ENCODE measurements around the gene FN1.
"Not testable (repeated sequence)": the region's sequence is repeated elsewhere in the genome, so short reads cannot be mapped to it uniquely, and the experiment has no call there.

Gene FN1

DNA sequence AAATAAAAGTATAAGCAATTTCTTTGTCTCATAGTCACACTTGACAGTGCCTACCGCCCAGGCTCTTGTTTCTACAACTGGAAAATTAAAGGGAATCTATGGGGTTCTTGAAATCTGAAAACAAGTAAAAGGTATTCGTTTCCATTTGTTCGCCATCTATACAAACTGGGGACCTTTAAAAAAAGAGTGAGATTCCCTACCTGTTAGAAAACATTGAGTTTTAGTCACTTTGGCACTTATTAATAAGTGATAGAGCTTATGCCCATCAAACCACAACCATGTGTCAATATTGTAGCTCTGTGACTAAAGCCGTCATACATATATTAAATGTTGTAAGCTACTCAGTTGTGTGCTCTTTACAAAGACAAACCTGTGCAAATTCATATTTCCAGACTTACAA is 13.2 kb downstream of the FN1 start:
- no peak for DNase-seq (ENCODE audit: low read depth)

DNA sequence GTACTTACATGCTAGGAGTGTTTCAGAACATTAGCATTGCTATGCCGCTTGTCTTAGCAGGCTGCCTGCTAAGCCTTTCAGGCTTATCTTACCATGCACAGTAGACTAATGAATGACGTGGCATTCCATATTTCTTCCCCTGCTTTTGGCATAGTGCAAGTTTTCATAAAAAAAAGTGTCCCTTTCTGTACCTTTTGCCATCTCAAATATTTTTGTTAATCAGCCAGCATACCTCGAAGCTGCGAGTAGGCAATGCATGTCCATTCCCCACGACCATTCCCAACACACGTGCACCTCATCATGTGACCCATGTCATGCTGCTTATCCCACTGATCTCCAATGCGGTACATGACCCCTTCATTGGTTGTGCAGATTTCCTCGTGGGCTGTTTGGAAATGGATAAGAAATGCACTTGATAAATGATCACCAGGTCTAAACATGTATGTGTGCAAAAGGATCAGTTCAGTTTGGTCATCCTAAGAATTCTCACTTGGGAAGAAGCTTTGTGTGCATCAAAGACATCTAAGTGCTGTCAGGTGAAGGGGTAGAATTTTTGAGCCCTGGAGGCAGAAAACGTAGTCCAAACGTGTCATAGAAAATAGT is 13.9 kb downstream of the FN1 start:
- no peak for DNase-seq (ENCODE audit: low read depth)

DNA sequence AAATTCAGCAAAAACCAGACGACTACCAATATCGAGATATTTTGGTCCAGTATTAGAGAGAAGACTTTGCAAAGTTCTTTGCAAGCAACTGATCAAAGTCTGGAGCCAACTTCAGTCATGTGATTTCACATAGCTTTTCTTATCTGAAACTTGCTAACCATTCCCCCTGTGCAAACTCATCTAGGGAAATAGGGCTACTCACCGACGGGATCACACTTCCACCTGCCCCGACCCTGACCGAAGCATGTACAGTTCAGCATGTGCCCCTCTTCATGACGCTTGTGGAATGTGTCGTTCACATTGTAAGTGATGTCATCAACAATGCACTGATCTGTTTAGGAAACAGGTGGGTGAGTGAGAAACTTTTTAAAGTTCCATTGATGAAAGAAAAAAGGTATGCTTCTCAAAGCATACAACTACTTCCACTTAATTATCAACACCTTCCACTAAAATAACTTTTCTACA is 15.4 kb downstream of the FN1 start:
- no peak for DNase-seq (ENCODE audit: low read depth)

DNA sequence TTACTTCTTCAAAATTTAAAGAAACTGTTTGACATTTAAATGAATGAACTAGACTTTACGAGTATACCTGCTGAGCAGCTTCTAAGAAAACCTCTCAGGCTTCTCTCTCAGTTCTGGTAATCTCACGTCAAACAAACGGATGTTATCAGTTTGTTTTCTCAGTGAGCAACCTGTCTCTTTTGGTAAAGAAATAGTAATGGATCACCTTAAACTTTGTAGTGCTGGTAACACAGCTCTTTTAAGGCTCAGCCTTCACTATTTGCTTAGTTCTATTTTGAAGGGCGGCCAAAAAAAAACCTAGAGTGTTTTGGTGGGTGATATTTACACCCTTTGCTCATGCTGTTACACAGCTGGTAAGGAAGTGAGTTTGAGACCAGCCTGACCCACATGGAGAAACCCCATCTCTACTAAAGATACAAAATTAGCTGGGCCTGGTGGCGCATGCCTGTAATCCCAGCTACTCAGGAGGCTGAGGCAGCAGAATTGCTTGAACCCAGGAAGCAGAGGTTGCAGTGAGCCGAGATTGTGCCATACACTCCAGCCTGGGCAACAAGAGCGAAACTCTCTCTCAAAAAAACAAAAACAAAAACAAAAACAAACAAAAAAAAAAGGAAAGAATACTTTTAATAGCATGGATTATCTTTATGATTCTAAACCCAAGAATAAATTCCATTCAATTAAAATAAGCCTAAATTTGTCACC is 15.9 kb downstream of the FN1 start:
- no peak for DNase-seq (ENCODE audit: low read depth)

DNA sequence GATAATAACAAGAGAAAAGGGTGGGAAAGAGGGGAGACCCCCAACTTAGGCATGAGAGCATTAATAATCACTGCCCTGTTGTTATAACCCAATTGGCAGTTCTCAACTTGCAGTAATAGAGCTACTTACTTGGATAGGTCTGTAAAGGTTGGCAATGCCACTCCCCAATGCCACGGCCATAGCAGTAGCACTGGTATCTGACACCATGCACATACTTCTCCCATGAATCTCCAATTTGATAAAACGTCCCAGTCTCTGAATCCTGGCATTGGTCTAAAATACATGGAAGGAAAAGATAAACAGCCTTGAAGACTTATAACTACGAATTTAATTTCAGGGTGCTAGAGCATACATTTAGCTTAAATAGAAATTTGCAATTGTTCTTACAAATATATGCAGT is 16.8 kb downstream of the FN1 start:
- no peak for DNase-seq (ENCODE audit: low read depth)

DNA sequence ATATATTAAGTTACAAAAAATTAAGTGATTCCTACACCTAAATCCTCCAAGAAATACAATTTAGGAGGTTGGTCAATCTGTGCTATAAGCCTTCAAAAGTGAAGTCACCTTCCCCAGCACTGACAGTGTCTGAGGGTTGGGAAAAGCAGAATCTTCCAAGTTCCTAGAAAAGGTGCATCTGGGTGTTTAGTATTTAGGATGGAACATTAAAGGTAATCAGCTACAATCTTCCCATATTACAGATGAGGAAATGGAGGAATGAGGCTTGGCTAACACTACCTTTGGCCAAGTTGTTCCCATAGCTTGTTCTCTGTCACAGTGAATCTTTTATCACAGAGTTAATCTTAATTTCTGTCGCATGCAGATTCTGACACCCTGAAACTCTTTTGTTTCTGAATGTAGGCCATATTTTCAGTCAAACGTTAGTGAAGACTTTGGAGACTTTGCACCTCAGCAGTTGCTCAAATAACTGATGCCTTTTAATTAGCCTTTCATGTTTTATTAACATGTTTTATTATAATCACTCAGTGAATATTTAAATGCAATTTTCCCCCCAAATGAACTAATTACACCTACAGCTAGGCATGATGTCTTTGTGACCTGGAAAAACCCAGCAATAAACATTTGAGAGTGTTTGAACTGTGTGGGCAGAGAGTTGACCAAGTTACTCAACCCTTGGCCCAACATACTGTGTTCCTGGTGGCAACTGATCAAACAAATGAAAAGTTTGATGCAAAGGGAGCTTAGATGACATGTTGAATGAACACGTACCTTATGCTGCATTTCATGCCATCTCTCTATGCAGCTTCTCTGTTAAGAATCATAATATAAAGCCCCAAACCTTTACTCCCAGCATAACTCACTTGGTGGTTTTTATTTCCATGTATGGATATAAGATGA is 17.6 kb downstream of the FN1 start:
- DNase-seq (ENCODE audit: low read depth), result no peak

DNA sequence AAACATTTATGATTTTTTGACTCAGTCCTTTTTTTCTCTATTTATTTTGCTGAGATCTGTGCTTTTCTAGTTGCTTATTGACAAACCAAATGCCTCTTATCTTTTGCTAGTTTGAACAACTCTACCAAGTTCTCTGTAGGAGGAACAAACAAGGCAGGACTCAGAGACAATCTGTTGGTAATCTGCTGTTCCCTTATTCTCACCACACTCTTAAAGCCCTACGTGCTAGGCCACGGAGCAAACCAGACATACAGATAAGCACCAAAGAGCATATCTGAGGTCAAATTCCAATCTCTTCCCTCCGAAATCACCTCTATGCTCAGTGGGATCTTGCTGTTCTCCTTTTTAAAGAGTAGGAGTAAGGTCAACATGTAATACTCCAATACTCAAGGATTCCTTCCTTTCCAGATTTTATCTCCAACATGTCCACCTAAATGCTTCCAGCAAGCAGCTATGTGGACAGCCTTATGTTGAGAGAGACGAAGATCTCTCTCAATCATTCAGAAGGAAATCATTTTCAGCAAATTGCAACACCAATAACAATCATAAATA is 18.4 kb downstream of the FN1 start:
- DNase-seq (ENCODE audit: low read depth), result no peak

DNA sequence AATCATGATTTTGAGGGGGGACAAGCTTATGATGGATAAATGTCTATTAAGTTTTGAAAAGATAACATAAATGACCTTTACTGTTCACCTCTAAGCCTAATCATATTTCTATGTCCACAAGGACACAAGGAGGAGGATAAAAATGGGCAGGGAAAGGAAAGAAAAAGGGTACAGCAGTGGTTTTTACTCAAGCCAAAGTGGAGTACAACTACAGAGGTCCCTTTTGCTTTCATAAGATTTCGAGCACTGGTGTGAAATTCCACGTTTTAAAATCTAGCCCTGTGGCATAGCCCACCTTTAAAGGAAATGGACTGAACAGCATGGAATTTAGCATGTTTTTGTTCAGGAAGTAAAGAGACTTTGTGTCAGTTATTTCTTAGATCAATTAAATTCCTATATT is 19.2 kb downstream of the FN1 start:
- no peak for DNase-seq (ENCODE audit: low read depth)

DNA sequence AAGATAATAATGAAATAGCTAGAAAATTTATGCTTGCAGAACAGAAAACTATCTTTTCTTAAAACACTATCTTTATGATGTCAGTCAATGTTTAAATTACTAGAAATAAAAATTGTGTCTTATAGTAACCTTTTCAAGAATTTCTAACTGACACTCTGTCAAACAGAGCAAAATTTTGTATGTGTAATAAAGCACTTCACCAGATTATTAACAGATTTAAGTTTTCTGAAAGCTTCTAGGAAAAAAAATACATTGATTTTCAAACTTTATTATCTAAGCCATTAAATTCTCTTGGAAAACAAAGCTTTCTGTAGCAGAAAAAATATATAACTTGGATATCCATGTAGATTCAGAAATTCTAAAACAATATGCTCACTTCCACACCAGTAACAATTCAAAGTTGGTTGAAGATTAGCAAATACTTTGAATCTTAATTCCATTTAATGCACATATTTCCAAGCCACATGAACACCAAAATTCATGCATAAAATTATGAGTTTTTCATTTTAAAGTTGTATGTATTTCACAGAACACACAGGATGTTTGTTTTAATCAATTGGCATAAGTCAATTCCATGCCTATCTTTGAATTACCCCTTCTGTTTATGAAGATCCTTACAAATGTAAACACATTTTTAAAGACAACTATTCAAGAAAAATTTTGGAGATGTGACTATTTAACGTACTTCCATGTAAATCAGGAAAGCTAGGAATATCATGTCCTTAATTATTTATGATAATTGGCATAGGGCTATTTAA is 19.9 kb downstream of the FN1 start:
- DNase-seq (ENCODE audit: low read depth), result no peak

DNA sequence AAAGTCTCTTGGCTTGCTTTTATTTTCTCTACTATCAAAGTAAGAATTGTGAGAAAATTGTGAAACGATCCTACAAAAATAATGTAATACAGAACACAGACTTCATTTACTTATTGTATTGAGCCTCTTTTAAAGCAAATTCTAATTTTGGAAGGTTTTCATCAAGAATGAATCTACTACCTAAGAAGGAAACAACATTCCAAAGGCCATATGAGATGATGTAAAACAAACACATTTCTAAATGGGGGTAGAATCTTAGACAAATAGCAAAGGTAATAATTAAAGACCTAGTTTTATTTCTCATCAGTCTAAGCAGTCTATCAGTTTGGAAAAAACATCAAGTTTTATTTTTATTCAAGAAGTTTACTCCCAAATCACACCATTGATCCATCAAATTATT is 20.6 kb downstream of the FN1 start:
- no peak for DNase-seq (ENCODE audit: low read depth)

DNA sequence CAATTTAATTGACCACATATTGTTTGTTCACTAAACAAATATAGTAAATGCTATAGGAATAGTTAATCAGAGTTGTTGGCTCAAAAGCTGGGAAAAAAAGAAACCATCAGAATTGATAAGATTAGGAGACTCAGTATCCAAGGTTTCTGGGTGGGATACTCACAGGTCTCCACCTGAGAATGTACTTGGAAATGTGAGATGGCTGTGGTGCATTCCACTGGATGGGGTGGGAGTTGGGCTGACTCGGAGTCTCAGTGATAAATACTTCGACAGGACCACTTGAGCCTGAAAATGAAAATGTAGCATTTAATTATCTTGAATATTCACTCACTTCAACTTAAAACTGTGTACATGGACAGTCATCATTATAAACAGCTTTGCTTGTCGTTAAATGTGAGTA is 21.2 kb downstream of the FN1 start:
- no peak for DNase-seq (ENCODE audit: low read depth)

DNA sequence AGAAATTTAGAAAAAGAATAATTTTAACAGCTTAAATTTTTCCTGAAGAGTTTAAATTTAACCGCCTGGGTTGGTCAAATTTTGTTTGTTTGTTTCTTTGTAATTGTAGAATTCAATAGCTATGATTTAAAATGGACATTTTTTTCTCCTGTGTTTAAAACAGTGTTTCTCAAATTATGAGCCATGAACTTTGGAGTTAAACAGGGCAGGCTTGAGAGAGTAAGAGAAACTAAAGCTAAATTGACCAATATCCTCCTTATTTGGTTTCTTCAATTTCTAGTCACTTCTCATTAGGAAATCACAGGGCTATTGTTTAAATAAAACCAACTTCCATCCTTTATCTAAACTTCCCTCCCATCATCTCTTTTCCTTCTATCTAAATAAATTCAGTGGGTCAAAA is 21.9 kb downstream of the FN1 start:
- no peak for DNase-seq (ENCODE audit: low read depth)

DNA sequence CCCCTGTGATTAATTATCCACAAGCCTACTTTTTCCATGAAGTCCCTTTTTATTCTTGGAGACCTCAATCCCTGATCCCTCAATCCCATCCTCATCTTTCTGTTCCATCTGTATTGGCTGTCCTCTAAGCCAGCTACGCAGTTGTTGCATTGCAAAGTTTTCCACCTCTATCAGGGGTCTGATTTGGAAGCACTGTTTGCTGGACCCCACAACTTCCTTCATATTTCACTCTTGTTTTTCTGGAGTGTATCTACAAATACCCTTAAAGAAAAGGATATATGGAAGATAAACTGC is 22.4 kb downstream of the FN1 start:
- DNase-seq (ENCODE audit: low read depth), result no peak

DNA sequence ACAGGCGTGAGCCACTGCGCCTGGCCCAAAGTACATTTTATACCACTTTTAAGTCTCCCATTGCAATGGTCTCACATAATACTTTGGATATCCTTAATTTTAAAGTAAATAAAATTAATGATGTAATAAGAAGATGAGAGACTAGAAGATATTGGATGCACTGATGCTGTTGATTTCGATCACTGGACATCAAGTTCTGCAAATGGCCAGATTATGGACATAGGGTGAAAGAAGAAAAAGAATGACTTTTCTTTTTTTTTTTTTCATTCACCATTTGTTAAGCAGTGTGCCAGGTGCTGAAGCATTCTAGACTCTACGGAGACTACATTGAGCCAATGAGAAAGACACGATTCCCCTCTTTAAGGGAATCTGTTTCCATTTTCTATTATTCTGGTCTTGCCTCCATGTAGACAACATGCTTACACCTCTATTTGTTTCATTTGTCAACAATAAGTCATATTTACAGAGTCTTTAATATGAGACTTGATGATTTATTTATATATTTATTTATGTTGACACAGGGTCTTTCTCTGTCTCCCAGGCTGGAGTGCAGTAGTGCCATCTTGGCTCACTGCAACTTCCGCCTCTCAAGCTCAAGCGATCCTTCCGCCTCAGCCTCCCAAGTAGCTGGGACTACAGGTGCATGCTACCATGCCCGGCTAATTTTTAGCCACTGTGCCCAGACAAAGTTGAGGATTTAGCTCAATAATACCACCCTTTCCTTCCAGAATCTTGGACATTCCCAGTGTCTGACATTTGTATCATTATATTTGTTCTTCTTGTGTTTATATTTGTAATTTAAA is 23.7 kb downstream of the FN1 start:
- DNase-seq (ENCODE audit: low read depth), result no peak

DNA sequence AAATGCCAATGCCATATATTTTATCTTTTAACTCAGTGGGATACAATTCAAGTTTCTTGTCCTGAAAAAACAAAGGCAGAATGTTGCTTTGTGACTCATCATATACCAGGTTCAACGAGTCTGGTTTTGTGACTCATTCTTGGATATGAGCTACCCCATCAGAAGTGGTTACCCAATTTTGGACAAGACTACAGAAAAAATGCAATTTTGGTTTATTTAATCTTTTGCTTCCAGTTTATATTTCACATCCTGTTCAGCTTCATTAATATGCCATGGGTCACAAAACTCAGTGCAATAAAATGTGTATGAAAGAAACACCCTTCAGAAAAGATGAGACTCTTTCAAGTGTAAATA is 25.0 kb downstream of the FN1 start:
- DNase-seq (ENCODE audit: low read depth), result no peak

DNA sequence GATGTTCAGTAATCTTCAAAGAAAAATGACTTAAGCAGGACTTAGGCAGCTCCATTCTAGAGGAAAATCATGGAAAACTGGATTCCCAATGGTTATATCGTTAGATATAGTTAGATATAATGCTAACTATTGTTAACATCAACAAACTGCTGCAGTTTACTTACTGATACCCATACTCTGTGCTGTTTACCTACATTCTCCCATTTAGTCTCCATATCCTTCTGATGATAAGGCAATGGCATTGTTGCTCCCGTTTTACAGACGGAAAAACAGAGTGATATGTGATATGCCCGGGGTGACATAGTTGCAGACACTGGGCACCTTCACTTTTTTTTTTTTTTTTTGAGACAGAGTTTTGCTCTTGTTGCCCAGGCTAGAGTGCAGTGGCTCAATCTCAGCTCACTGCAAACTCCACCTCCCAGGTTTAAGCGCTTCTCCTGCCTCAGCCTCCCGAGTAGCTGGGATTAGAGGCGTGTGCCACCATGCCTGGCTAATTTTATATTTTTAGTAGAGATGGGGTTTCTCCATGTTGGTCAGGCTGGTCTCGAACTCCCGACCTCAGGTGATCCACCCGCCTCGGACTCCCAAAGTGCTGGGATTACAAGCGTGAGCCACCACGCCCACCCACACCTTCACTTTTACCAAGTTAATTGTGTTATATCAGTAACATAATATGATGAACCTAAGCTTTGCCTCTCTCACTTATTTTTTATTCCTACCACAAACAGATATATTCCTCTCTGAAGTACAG is 25.5 kb downstream of the FN1 start:
- not testable (repeated sequence) for DNase-seq (ENCODE audit: low read depth)

DNA sequence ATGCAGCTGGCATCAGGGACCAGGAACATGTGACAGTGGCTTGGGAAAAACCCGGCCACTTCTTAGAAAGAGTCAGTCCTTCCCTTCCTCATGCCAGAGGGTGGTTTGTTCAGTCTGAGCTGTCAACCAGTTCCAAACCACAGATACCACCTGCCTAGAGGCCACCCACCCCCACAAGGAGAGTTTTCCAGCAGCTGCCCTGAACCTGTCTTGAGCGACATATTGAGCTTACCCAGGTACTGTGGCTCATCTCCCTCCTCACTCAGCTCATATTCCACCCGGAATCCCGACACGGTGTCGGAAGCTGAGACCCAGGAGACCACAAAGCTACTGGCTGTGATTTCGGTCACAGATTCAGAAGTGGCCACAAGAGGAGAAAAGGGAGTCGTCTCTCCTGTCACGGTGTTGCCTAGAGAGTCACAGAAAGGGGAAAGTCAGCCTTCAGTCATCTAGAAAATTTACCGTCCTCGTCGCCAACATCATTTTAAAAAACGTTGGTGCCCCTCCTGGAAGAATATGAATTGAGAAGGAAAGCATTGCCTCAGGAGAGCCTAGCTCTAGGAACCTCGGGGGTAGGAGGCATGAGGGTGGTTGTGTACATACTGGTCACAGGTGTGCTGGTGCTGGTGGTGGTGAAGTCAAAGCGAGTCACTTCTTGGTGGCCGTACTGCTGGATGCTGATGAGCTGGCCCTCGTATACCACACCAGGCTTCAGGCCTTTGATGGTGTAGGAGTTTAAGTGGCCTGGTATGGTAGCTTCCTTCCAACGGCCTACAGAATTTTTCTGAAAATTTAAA is 26.3 kb downstream of the FN1 start:
- no peak for DNase-seq (ENCODE audit: low read depth)

DNA sequence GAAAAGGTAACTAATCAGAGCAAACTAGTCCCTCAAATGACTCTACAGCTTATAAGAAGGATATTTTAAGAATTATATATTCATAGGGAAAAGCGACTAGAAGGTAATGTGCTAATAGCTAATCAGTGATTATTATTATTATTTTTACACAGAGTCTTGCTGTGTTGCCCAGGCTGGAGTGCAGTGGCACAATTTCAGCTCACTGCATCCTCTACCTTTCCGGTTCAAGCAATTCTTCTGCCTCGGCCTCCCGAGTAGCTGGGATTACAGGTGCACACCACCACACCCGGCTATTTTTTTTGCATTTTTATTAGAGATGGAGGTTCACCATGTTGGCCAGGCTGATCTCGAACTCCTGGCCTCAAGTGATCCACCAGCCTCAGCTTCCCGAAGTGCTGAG is 27.4 kb downstream of the FN1 start:
- not testable (repeated sequence) for DNase-seq (ENCODE audit: low read depth)

DNA sequence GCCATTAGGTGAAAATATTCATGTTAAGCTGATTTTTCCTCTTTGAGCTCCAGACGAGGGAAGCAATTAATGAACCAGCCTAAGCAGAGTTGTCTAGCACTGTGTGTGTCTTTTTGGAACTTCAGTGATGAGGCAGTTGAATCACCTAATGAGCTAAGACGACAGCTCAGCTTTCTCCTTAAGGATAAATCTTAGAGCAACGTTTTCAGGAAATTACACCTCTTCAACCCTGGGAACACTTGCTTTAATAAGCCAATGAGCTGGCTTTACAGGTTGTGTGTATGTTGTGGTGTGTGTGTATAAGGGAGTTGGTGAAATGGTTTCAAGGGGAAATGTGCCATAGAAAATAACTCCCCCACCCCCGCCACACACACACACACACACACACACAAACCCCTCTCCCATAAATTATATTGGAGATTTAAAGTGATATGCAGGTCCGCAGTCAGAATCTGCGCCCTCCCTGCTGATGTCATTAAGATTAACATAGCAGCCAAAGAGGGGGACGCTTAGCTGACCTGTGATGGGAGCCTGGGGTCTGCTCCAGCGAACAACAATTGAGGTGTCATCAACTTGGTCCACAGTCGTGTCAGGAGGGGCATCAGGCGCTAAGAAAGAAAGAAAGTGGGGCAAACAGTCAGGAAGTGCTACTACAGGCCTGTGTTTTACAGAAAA is 28.1 kb downstream of the FN1 start:
- no peak for DNase-seq (ENCODE audit: low read depth)
